ENCODE measurements around the gene ZYX.
A peak's percentile ranks its signal among the peaks of the same experiment; 100 is the strongest.

Gene ZYX

DNA sequence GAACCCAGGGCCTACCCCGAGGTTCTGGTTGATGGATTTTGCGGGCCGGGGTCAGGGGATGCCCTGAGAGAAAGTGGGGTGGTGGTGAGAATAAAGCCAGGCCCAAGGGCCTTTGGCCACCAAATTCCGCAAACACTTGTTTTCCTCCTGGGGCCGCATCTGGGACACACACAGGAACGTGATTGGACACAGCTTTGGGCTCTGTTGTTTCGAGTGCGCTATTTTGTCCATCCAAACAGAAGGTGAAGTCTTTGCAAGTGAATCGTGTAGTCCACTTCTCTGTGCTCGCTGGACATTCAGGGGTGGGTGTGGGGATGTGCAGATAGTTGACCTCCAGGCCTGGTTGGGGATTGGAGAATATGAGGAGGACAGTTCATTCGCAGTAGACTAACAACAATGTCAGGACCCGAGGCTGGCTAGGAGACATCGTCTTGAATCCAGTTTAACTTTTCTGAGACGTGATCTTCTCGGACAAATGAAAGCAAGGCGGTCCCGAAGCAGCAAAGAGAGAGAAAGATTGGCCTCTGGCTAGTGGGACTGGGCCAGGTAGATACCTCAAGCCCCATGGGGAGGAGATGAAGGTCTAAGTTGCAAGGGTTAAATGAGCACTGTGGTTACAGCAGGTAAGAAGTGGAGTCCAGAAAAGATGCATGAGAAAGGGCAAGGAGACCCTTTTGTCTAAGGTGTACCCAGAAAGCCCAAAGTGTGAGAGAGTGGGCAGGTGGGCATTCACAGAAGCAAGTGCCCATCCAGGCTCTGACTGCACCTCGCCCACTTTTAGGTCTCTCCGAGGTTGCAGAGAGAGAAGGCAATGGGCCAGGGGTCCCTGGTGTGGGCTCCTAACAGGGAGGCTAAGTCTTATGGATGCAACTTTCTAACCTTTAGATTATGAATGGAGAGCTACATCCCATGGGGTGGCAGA is 17.9 kb upstream of the ZYX start:
- Histone ChIP-seq H3K4me3 (ENCODE audit: low read depth in 1 of 2, low read length in 2 of 2) (peak overlapping the region in 1 of 2 experiments; percentile 38; a peak in 1 of 4 replicates), H3K4me1 (ENCODE audit: insufficient read depth, low read length) (peaks cover 12% of the 10 kb centered on the region), H3K36me3 (ENCODE audit: insufficient read depth, low read length) (no peaks in the 10 kb centered on the region), H3K79me2 (ENCODE audit: insufficient read depth, low read length) (no peaks in the 10 kb centered on the region), H3K27me3 (ENCODE audit: insufficient read depth, low read length, poor library complexity) (peaks cover 61% of the 10 kb centered on the region), H3K4me2 (ENCODE audit: insufficient read depth, low read length) (peak overlapping the region; percentile 97), H4K20me1 (ENCODE audit: insufficient read depth, low read length) (no peaks in the 10 kb centered on the region), H3K9ac (ENCODE audit: low read depth, low read length) (peak overlapping the region; percentile 48; the same call in 1 of the 2 replicates), H3K9me3 (ENCODE audit: insufficient read depth, low read length, severe bottlenecking) (no peaks in the 10 kb centered on the region), H3K27ac (ENCODE audit: low read length) (no peak overlapping the region), H2AFZ (ENCODE audit: low read depth, low read length) (no peak overlapping the region)
- TF ChIP-seq, protein P1, sequence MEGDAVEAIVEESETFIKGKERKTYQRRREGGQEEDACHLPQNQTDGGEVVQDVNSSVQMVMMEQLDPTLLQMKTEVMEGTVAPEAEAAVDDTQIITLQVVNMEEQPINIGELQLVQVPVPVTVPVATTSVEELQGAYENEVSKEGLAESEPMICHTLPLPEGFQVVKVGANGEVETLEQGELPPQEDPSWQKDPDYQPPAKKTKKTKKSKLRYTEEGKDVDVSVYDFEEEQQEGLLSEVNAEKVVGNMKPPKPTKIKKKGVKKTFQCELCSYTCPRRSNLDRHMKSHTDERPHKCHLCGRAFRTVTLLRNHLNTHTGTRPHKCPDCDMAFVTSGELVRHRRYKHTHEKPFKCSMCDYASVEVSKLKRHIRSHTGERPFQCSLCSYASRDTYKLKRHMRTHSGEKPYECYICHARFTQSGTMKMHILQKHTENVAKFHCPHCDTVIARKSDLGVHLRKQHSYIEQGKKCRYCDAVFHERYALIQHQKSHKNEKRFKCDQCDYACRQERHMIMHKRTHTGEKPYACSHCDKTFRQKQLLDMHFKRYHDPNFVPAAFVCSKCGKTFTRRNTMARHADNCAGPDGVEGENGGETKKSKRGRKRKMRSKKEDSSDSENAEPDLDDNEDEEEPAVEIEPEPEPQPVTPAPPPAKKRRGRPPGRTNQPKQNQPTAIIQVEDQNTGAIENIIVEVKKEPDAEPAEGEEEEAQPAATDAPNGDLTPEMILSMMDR (IDR thresholded peaks at IDR 0.05; ENCODE audit: borderline replicate concordance, extremely low read depth, low read length, poor library complexity, severe bottlenecking): no peak
- peak; percentile 81 for TF ChIP-seq EZH2 (IDR thresholded peaks at IDR 0.05; ENCODE audit: borderline replicate concordance, low read depth, low read length, severe bottlenecking)
- ATAC-seq (ENCODE audit: insufficient read depth, low read depth) (no peak), DNase-seq (no peak)

DNA sequence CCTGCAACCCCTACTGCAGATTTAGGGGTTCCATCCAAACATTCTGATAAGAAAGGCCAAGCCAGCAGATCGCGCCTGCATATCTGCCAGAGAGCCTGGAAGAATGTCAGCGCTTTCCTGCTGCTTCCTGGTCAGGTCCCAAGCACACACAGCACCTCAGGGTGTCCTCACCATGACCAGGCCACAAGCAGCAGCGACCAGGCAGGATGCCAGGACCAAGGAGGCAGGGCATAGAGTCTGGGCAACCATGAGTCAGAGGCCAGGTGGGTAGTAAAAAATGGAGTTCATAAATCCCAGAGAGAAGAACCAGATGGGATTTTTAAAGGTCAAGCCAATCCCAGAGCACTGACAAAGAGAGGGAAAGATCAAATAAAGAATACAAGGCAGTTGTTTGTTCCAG is 13.2 kb upstream of the ZYX start:
- Histone ChIP-seq H2AFZ (ENCODE audit: low read depth, low read length) (no peak overlapping the region), H3K36me3 (ENCODE audit: insufficient read depth, low read length) (no peaks in the 10 kb centered on the region), H3K79me2 (ENCODE audit: insufficient read depth, low read length) (no peaks in the 10 kb centered on the region), H3K4me2 (ENCODE audit: insufficient read depth, low read length) (no peak overlapping the region), H3K27me3 (ENCODE audit: insufficient read depth, low read length, poor library complexity) (peaks cover 29% of the 10 kb centered on the region), H4K20me1 (ENCODE audit: insufficient read depth, low read length) (no peaks in the 10 kb centered on the region), H3K27ac (ENCODE audit: low read length) (no peak overlapping the region), H3K9me3 (ENCODE audit: insufficient read depth, low read length, severe bottlenecking) (no peaks in the 10 kb centered on the region), H3K4me1 (ENCODE audit: insufficient read depth, low read length) (peaks cover 12% of the 10 kb centered on the region), H3K4me3 (ENCODE audit: low read depth in 1 of 2, low read length in 2 of 2) (no peak overlapping the region), H3K9ac (ENCODE audit: low read depth, low read length) (no peak overlapping the region)
- DNase-seq (no peak), ATAC-seq (ENCODE audit: insufficient read depth, low read depth) (no peak)
- TF ChIP-seq EZH2 (IDR thresholded peaks at IDR 0.05; ENCODE audit: borderline replicate concordance, low read depth, low read length, severe bottlenecking): no peak
- TF ChIP-seq, protein P1 (IDR thresholded peaks at IDR 0.05; ENCODE audit: borderline replicate concordance, extremely low read depth, low read length, poor library complexity, severe bottlenecking): no peak

DNA sequence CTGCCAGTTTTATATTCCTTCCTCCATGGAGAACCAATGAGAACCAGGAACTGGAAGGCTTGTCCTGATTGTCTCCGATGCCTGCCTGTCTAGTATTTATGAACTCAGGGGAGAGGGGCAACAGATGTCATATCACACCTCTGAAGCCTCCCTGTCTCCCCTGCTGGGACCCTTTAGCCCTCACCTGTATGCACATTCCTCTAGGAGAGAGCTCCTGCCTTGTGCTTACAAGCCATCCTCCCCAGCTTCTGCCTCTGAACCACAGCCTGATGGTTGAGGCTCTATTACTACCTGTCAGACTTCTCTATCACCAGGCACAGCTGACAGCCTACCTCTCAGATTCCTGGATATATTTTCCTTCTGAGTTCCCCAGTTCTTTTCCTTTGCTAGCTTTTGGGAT is 12.8 kb upstream of the ZYX start:
- Histone ChIP-seq H3K27me3 (ENCODE audit: insufficient read depth, low read length, poor library complexity) (peaks cover 25% of the 10 kb centered on the region), H3K4me2 (ENCODE audit: insufficient read depth, low read length) (no peak overlapping the region), H3K79me2 (ENCODE audit: insufficient read depth, low read length) (no peaks in the 10 kb centered on the region), H3K9me3 (ENCODE audit: insufficient read depth, low read length, severe bottlenecking) (no peaks in the 10 kb centered on the region), H3K4me1 (ENCODE audit: insufficient read depth, low read length) (peaks cover 9% of the 10 kb centered on the region), H3K27ac (ENCODE audit: low read length) (no peak overlapping the region), H3K9ac (ENCODE audit: low read depth, low read length) (no peak overlapping the region), H3K4me3 (ENCODE audit: low read depth in 1 of 2, low read length in 2 of 2) (no peak overlapping the region), H3K36me3 (ENCODE audit: insufficient read depth, low read length) (no peaks in the 10 kb centered on the region), H4K20me1 (ENCODE audit: insufficient read depth, low read length) (no peaks in the 10 kb centered on the region), H2AFZ (ENCODE audit: low read depth, low read length) (no peak overlapping the region)
- ATAC-seq (ENCODE audit: insufficient read depth, low read depth) (no peak), DNase-seq (no peak)
- TF ChIP-seq EZH2 (IDR thresholded peaks at IDR 0.05; ENCODE audit: borderline replicate concordance, low read depth, low read length, severe bottlenecking): no peak
- TF ChIP-seq, protein P1 (IDR thresholded peaks at IDR 0.05; ENCODE audit: borderline replicate concordance, extremely low read depth, low read length, poor library complexity, severe bottlenecking): no peak
